Aorta (tissue), 5 donors: Measurements from ENCODE around the gene TSSK3. TPM values are rescaled to one million over a fixed set of nuclear protein-coding genes. Genes with fewer than 3 reads are reported as not detected.

ENCODE experiments used
- ATAC-seq: fragments of 200-7000 bp; cut with Tn5 transposase; one replicate; pipeline ENCODE4 v1.9.1; 2022; ENCODE audit warnings: moderate library complexity; ENCODE audit not compliant: low FRiP score
- DNase-seq, 2 donors: peaks; one replicate each; pipeline ENCODE4 v3.0.0-alpha.2; 2020
- H3K27ac ChIP-seq, 2 donors: one replicate each; pipeline ENCODE4 v1.5.1; 2013; ENCODE audit warnings: low read length in 2 of 2, mild to moderate bottlenecking in 2 of 2, moderate library complexity in 2 of 2, control low read depth in 1 of 2, inconsistent platforms in 1 of 2, low read depth in 1 of 2
- H3K27me3 ChIP-seq, 2 donors: one replicate each; pipeline ENCODE4 v1.6.1; 2013; ENCODE audit warnings: control low read depth in 1 of 2, low read length in 1 of 2, mild to moderate bottlenecking in 1 of 2, moderate library complexity in 1 of 2; ENCODE audit not compliant: insufficient read depth in 2 of 2, control insufficient read depth in 1 of 2
- H3K36me3 ChIP-seq, 2 donors: one replicate each; pipeline ENCODE4 v1.6.1; 2013; ENCODE audit warnings: control low read depth in 1 of 2, low read length in 1 of 2, mild to moderate bottlenecking in 1 of 2; ENCODE audit not compliant: insufficient read depth in 2 of 2, control insufficient read depth in 1 of 2
- H3K4me1 ChIP-seq, 2 donors: one replicate each; pipeline ENCODE4 v1.6.1; 2013; ENCODE audit warnings: low read length in 2 of 2, control low read depth in 1 of 2, mild to moderate bottlenecking in 1 of 2, moderate library complexity in 1 of 2; ENCODE audit not compliant: insufficient read depth in 2 of 2, control insufficient read depth in 1 of 2
- H3K4me3 ChIP-seq, 2 donors: one replicate each; pipeline ENCODE4 v1.5.1; 2013; ENCODE audit warnings: low read length in 2 of 2, control low read depth in 1 of 2, mild to moderate bottlenecking in 1 of 2
- H3K9me3 ChIP-seq: one replicate; pipeline ENCODE4 v1.6.1; 2013; ENCODE audit warnings: mild to moderate bottlenecking, low read length; ENCODE audit not compliant: control insufficient read depth
- WGBS, 2 donors: extraction: QIAGEN DNeasy Blood & Tissue Kit; methylation state at CpG; one replicate each; pipeline ENCODE4 v1.1.7; 2013; 5-methylcytosine and 5-hydroxymethylcytosine counted together
- intact Hi-C, 2 donors: fragments of 100-400 bp; cut with DNase I; formaldehyde crosslinking; loops; one replicate each; pipeline versions ENCODE4 v1.14.2 to v1.15.0; 2022
- polyA plus RNA-seq, 2 donors: library from polyadenylated mRNA; stranded (reverse); fragments of 200-250 nt; gene quantifications; one replicate each; pipeline ENCODE4 v1.2.3, GENCODE V29; 2013
- total RNA-seq, 2 donors: library from RNA; stranded (reverse); fragmentation: NEBNext Ultra II Directional; extraction: Animal tissue kit (Norgen Biotek cat#: 25700); gene quantifications; one replicate each; pipeline ENCODE4 v1.2.1, GENCODE V29; 2021
- donor health status: healthy with polysubstance abuse.
- donor health status: Bipolar disorder and iron deficiency.
- donor health status: DM: no; HTN: no; CAD: no.
- donor health status: DM: no; HTN: no; CAD: no.
- donor health status: DM: yes; HTN: yes; CAD: no.

The TSSK3 gene
- total and polyA plus RNA-seq, 4 donors: 0.41 to 2.2 (median 1.7) TPM; not detected in 1

GRCh38 chr1:32346532-32347157 lies 15.7 kb upstream of the TSSK3 start:
- Histone ChIP-seq H3K27ac (no peak overlapping the region), H3K4me3 (no peak overlapping the region), H3K27me3 (no peaks in the 10 kb centered on the region), H3K36me3 (no peaks in the 10 kb centered on the region), H3K9me3 (no peaks in the 10 kb centered on the region), H3K4me1 (no peaks in the 10 kb centered on the region)
- WGBS, 2 donors: 81 to 85% methylated on average over 9 of the region's 9 CpGs
- intact Hi-C loops: no loop called here
- ATAC-seq: no peak
- DNase-seq: peak in 1 of 2 donors; percentile 17

GRCh38 chr1:32349211-32349708 lies 13.1 kb upstream of the TSSK3 start:
- Histone ChIP-seq H3K27me3 (no peaks in the 10 kb centered on the region), H3K36me3 (no peaks in the 10 kb centered on the region), H3K27ac (no peak overlapping the region), H3K9me3 (no peaks in the 10 kb centered on the region), H3K4me3 (no peak overlapping the region), H3K4me1 (no peaks in the 10 kb centered on the region)
- intact Hi-C loops: no loop called here
- ATAC-seq (no peak), DNase-seq (peak; percentile 69 to 79)
- WGBS, 2 donors: 66% methylated on average over 8 of the region's 8 CpGs

GRCh38 chr1:32350785-32351398 lies 11.4 kb upstream of the TSSK3 start:
- no peaks in the 10 kb centered on the region for H3K4me1 ChIP-seq
- intact Hi-C loops: no loop called here

GRCh38 chr1:32351399-32352238 lies 10.7 kb upstream of the TSSK3 start:
- ATAC-seq (peak; percentile 94), DNase-seq (peak; percentile 96 to 98)
- H3K4me1 ChIP-seq: no peaks in the 10 kb centered on the region
- WGBS, 2 donors: 1% methylated on average over 68 to 75 of the region's 75 CpGs
- H3K27me3 ChIP-seq: no peaks in the 10 kb centered on the region
- peak overlapping the region in 1 of 2 donors; percentile 58 for H3K27ac ChIP-seq
- no peaks in the 10 kb centered on the region for H3K9me3 ChIP-seq
- no peaks in the 10 kb centered on the region for H3K36me3 ChIP-seq
- H3K4me3 ChIP-seq: peak overlapping the region; percentile 61 to 62
- intact Hi-C loops: no loop called here

More at GRCh38 chr1:32350785-32351398, 11.4 kb upstream of the TSSK3 start:
- Histone ChIP-seq H3K4me3 (peak overlapping the region; percentile 61 to 62), H3K9me3 (no peaks in the 10 kb centered on the region), H3K36me3 (no peaks in the 10 kb centered on the region), H3K27me3 (no peaks in the 10 kb centered on the region), H3K27ac (peak overlapping the region in 1 of 2 donors; percentile 25)
- WGBS, 2 donors: 20% methylated on average over 28 of the region's 28 CpGs
- peak; percentile 82 to 94 for DNase-seq
- ATAC-seq: peak; percentile 85

- H3K4me3 ChIP-seq: peak overlapping the region; percentile 49 to 62
- no peaks in the 10 kb centered on the region for H3K9me3 ChIP-seq
- no peaks in the 10 kb centered on the region for H3K36me3 ChIP-seq
- WGBS, 2 donors: 29 to 34% methylated on average over 8 of the region's 8 CpGs
- H3K4me1 ChIP-seq: no peaks in the 10 kb centered on the region
- no peak for ATAC-seq
- intact Hi-C loops: no loop called here
- H3K27ac ChIP-seq: peak overlapping the region in 1 of 2 donors; percentile 58
- no peak for DNase-seq
- no peaks in the 10 kb centered on the region for H3K27me3 ChIP-seq
Observed at GRCh38 chr1:32352239-32352745, 10.0 kb upstream of the TSSK3 start.

GRCh38 chr1:32352831-32353383 lies 9.4 kb upstream of the TSSK3 start:
- no peaks in the 10 kb centered on the region for H3K4me1 ChIP-seq
- no peaks in the 10 kb centered on the region for H3K36me3 ChIP-seq
- peak overlapping the region in 1 of 2 donors; percentile 19 for H3K27ac ChIP-seq
- H3K4me3 ChIP-seq: no peak overlapping the region
- 63 to 64% methylated on average over 2 of the region's 2 CpGs for WGBS, 2 donors
- no peaks in the 10 kb centered on the region for H3K27me3 ChIP-seq
- ATAC-seq (no peak), DNase-seq (no peak)
- H3K9me3 ChIP-seq: no peaks in the 10 kb centered on the region
- intact Hi-C loops: no loop called here

GRCh38 chr1:32353431-32353830 lies 8.9 kb upstream of the TSSK3 start:
- ATAC-seq (no peak), DNase-seq (no peak)
- intact Hi-C loops: no loop called here
- Histone ChIP-seq H3K9me3 (no peaks in the 10 kb centered on the region), H3K27ac (no peak overlapping the region), H3K36me3 (no peaks in the 10 kb centered on the region), H3K4me3 (no peak overlapping the region), H3K27me3 (no peaks in the 10 kb centered on the region), H3K4me1 (no peaks in the 10 kb centered on the region)
- WGBS, 2 donors: 50% methylated on average over 2 of the region's 2 CpGs

- WGBS, 2 donors: 8 to 13% methylated on average over 2 of the region's 2 CpGs
- peak; percentile 2 for ATAC-seq
- intact Hi-C loops: no loop called here
- Histone ChIP-seq H3K9me3 (no peaks in the 10 kb centered on the region), H3K27me3 (no peaks in the 10 kb centered on the region), H3K36me3 (no peaks in the 10 kb centered on the region), H3K27ac (no peak overlapping the region), H3K4me3 (no peak overlapping the region), H3K4me1 (no peaks in the 10 kb centered on the region)
- peak in 1 of 2 donors; percentile 68 for DNase-seq
Observed at GRCh38 chr1:32353886-32354570, 8.3 kb upstream of the TSSK3 start.
